BLaER1 (cell line): ENCODE measurements around the gene ERN2.
A peak's percentile ranks its signal among the peaks of the same experiment; 100 is the strongest.

Experiments used
- H3K27ac ChIP-seq: shearing (Covaris generic); formaldehyde crosslinking; 2 replicates; pipeline ENCODE4 v1.8.1; 2022
- H3K27me3 ChIP-seq: shearing (Covaris generic); formaldehyde crosslinking; 2 replicates; pipeline ENCODE4 v1.8.1; 2022
- H3K36me3 ChIP-seq: shearing (Covaris generic); formaldehyde crosslinking; 2 replicates; pipeline ENCODE4 v1.8.1; 2022
- H3K4me1 ChIP-seq: shearing (Covaris generic); formaldehyde crosslinking; 2 replicates; pipeline ENCODE4 v1.8.1; 2022
- H3K4me2 ChIP-seq: shearing (Covaris generic); formaldehyde crosslinking; 2 replicates; pipeline ENCODE4 v1.8.1; 2022
- H3K4me3 ChIP-seq: shearing (Covaris generic); formaldehyde crosslinking; 2 replicates; pipeline ENCODE4 v1.8.1; 2022
- H3K9ac ChIP-seq: shearing (Covaris generic); formaldehyde crosslinking; 2 replicates; pipeline ENCODE4 v1.8.1; 2022
- H3K9me3 ChIP-seq: shearing (Covaris generic); formaldehyde crosslinking; 2 replicates; pipeline ENCODE4 v1.8.1; 2022
- H4K20me1 ChIP-seq: shearing (Covaris generic); formaldehyde crosslinking; 2 replicates; pipeline ENCODE4 v1.8.1; 2022
- Cebpa-rat ChIP-seq: shearing (Covaris generic); IDR thresholded peaks from 2 replicates; pipeline ENCODE4 v1.8.1; 2022

ERN2 gene

DNA sequence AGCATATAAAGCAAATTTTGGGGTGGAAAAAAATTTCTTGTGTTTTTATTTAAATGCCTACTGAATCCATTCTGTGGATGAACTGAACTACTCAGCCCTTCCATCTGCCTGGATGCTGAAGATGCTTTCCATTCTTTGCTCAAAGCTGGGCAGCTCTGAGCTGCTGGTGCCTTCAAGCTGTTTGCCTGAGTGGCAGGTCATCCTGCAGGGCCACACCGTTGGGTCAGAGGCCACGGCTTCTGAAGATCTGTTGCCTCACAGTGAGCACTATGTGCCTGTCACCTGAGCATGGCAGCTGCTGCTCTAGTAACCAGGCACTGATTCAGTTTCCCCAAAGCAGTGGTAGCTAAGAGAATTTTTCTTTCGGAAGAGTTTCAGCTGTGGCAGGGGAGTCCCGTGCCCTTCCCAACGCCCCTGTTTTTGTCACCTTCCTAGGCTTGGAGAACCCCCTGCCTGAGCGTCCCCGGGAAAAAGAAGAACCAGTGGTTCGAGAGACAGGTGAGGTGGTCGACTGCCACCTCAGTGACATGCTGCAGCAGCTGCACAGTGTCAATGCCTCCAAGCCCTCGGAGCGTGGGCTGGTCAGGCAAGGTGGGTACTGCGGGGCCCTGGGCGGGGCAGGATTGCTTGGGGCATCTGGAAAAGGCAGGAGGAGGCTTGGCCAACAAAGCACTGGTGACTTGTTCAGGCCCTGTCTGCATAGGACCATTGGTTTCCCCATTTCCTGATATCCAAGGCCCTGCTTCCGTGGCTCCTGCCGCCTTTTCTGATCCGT, 25.8 kb downstream of the ERN2 start:
- Histone ChIP-seq H3K36me3 (peaks cover 99% of the 10 kb centered on the region), H4K20me1 (peaks cover 81% of the 10 kb centered on the region), H3K4me2 (no peak overlapping the region), H3K9ac (no peak overlapping the region), H3K4me3 (no peak overlapping the region), H3K4me1 (peaks cover under 1% of the 10 kb centered on the region; the same call in 1 of the 2 replicates), H3K27me3 (no peaks in the 10 kb centered on the region), H3K9me3 (no peaks in the 10 kb centered on the region), H3K27ac (no peak overlapping the region)
- TF ChIP-seq Cebpa-rat = no peak

DNA sequence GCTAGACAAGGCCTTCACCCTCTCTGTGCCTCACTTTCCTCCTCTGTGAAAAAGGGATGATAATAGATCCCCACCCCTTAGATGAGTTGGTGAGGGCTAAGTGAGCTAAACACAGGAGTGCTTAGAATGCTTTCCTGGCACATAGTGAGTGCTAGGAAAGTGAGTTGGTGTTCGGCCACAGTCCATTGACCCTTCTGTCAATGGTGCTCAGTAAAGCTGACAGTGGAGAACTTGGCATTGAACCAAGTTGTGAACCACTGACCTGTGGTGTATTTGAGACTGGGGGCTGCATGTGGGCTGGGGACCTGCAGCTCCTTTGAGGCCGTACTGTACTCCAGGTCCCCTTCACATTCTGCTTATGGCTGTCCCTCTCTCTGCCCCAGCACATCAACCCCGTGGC, 29.5 kb downstream of the ERN2 start:
- no peaks in the 10 kb centered on the region for H3K27me3 ChIP-seq
- H3K4me3 ChIP-seq = no peak overlapping the region
- no peak overlapping the region for H3K4me2 ChIP-seq
- H3K4me1 ChIP-seq = peaks cover 32% of the 10 kb centered on the region
- no peak overlapping the region for H3K9ac ChIP-seq
- H4K20me1 ChIP-seq = peaks cover 86% of the 10 kb centered on the region
- H3K36me3 ChIP-seq = peaks cover 84% of the 10 kb centered on the region
- H3K27ac ChIP-seq = no peak overlapping the region
- H3K9me3 ChIP-seq = no peaks in the 10 kb centered on the region
- TF ChIP-seq Cebpa-rat = no peak

DNA sequence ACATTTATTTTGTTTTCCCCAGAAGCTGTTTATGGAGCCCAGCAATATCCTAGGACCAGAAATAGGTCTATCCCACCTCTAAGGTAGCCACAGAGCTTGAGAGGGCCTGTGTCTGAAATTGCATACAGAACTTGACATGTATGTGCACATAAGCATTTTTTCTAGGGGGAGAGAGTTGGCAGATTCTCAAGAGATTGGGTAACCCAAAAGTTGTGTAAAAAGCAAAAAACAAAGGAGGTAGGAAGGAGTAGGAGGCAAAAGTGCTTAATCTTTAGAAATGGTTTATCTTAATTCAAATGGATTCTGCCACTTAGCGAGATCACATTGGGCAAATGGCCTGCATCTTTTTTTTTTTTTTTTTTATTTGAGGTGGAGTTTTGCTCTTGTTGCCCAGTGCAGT, 30.8 kb downstream of the ERN2 start:
- peak overlapping the region; percentile 95 for H3K4me2 ChIP-seq
- no peak overlapping the region for H3K9ac ChIP-seq
- H3K27me3 ChIP-seq = no peaks in the 10 kb centered on the region
- H3K27ac ChIP-seq = no peak overlapping the region
- H3K36me3 ChIP-seq = peaks cover 70% of the 10 kb centered on the region
- H3K9me3 ChIP-seq = no peaks in the 10 kb centered on the region
- H3K4me1 ChIP-seq = peaks cover 42% of the 10 kb centered on the region
- H3K4me3 ChIP-seq = no peak overlapping the region
- peaks cover 73% of the 10 kb centered on the region for H4K20me1 ChIP-seq
- TF ChIP-seq Cebpa-rat = no peak

- Histone ChIP-seq H4K20me1 (peaks cover 52% of the 10 kb centered on the region), H3K27ac (peak overlapping the region; percentile 85)
- TF ChIP-seq Cebpa-rat = no peak
Observed at GRCh38 chr16:23679986-23680336, 33.1 kb downstream of the ERN2 start.

DNA sequence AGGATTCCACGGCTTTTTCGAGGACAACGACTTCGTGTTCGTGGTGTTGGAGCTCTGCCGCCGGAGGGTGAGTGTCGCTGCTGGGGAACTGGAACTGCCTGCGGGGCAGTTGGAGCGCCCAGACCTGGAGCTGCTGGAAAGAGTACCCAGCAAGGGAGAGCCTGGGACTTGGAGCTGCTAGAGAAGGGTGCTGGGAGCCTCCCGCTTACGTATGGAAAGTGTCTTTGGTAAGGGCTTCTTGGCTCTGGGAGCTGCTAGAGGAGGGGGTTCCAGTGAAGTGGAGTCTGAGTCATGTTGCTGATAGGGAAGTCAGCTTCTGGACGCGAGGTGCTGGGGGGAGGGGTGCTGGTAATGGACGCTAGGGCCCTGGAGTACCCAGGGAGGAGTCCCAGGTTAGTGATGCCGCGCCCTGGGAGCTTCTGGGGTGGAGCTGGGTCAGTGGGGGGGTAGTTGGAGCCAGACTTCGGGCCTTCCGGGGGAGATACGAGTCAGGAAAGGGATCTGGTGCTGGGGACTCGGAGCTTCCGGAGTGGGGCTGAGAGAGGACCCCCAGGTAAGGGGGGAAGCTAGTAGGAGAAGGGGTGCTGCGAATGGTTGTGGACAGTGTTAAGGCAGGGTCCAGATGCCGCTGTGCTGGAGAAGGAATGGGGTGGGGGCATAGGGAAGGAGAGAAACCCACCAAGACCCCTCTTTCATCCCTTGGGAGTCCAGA, 33.6 kb downstream of the ERN2 start:
- Histone ChIP-seq H4K20me1 (peaks cover 50% of the 10 kb centered on the region), H3K4me3 (peak overlapping the region; percentile 78), H3K4me2 (peak overlapping the region; percentile 95), H3K9me3 (no peaks in the 10 kb centered on the region), H3K27me3 (no peaks in the 10 kb centered on the region), H3K27ac (peak overlapping the region; percentile 85), H3K36me3 (peaks cover 58% of the 10 kb centered on the region), H3K9ac (peak overlapping the region; percentile 89), H3K4me1 (peaks cover 42% of the 10 kb centered on the region)
- TF ChIP-seq Cebpa-rat = no peak

More at GRCh38 chr16:23679986-23680336, 33.1 kb downstream of the ERN2 start:
- Histone ChIP-seq H3K9me3 (no peaks in the 10 kb centered on the region), H3K9ac (peak overlapping the region; percentile 89), H3K4me3 (peak overlapping the region; percentile 78), H3K36me3 (peaks cover 58% of the 10 kb centered on the region), H3K4me1 (peaks cover 42% of the 10 kb centered on the region), H3K27me3 (no peaks in the 10 kb centered on the region), H3K4me2 (peak overlapping the region; percentile 95)

GRCh38 chr16:23678430-23679273, 34.4 kb downstream of the ERN2 start, which contains the start of gene PLK1:
Gene PLK1, plus strand, starts transcription at chr16:23678889. Its CDS starts 44 bp downstream, at chr16:23678933.
- Histone ChIP-seq H3K4me1 (peaks cover 42% of the 10 kb centered on the region), H3K9ac (peak within 1 kb of the TSS; percentile 89), H3K36me3 (peaks cover 58% of the 10 kb centered on the region), H3K4me3 (peak within 1 kb of the TSS; percentile 78), H3K4me2 (peak within 1 kb of the TSS; percentile 95), H3K27me3 (no peaks in the 10 kb centered on the region), H4K20me1 (peaks cover 43% of the 10 kb centered on the region), H3K27ac (peak within 1 kb of the TSS; percentile 85), H3K9me3 (no peaks in the 10 kb centered on the region)
- TF ChIP-seq Cebpa-rat = no peak

GRCh38 chr16:23676924-23677480, 36.0 kb downstream of the ERN2 start:
- no peak overlapping the region for H3K4me3 ChIP-seq
- no peak overlapping the region for H3K9ac ChIP-seq
- H3K4me2 ChIP-seq = no peak overlapping the region
- no peaks in the 10 kb centered on the region for H3K27me3 ChIP-seq
- H3K4me1 ChIP-seq = peaks cover 39% of the 10 kb centered on the region
- peaks cover 33% of the 10 kb centered on the region for H4K20me1 ChIP-seq
- no peaks in the 10 kb centered on the region for H3K9me3 ChIP-seq
- TF ChIP-seq Cebpa-rat = no peak
- no peak overlapping the region for H3K27ac ChIP-seq
- peaks cover 51% of the 10 kb centered on the region for H3K36me3 ChIP-seq

DNA sequence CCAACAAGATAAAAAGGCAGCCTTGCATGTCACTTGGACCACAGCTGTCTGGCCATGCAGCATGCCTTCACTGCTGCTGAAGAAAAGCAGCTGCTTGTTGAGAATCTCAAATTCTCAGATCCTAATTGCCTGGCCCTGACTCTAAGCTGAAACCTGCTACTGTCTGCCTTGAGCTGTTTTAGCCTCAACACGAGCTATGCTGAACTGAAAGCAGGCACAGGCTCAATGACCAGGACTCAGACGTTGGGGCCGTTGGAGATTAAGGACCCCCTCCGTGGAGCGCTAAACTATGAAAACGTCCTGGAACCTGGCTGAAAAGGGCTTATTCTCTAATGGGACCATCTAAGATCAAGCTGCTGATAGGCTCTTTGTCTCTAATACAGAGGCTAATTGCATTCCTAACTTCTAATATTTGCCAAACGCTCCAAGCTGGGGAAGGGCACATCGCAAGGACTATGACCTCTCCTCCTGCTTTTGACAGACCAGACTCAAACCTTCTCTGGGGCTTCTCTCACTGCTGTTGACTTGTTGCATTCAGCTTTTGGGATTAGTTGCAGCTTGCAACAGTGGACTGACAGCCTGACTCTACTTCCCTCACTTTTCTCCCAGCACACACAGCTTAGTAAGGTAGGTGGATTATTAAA, 38.9 kb downstream of the ERN2 start:
- Histone ChIP-seq H3K4me3 (no peak overlapping the region), H3K4me2 (no peak overlapping the region)

More for the DNA sequence above, 38.9 kb downstream of the ERN2 start:
- no peaks in the 10 kb centered on the region for H3K9me3 ChIP-seq
- no peak overlapping the region for H3K9ac ChIP-seq
- peaks cover 4% of the 10 kb centered on the region; the same call in 1 of the 2 replicates for H4K20me1 ChIP-seq
- no peak overlapping the region for H3K27ac ChIP-seq
- TF ChIP-seq Cebpa-rat = no peak
- H3K4me1 ChIP-seq = peaks cover 25% of the 10 kb centered on the region
- peaks cover 61% of the 10 kb centered on the region for H3K36me3 ChIP-seq
- H3K27me3 ChIP-seq = no peaks in the 10 kb centered on the region
